IMR-90 (cell line): Measurements from ENCODE around the gene FCN1. TPM values are rescaled to one million over a fixed set of nuclear protein-coding genes. Genes with fewer than 3 reads are reported as not detected.

Experiments
- ATAC-seq: fragments of 200-7000 bp; cut with Tn5 transposase; 2 replicates; pipeline ENCODE4 v1.9.1; 2020; ENCODE audit warnings: low read depth, mild to moderate bottlenecking, moderate library complexity
- BruUV-seq: library from RNA; stranded (reverse); fragments of 400-500 nt; replicated peaks from 2 replicates; lab custom pipeline; 2021; lab: Mats Ljungman, UMichigan
- CTCF ChIA-PET: fragments of 300-600 bp; formaldehyde crosslinking; extraction: SDS; loops from one replicate; lab custom pipeline; 2021; ENCODE audit warnings: antibody characterized with exemption; lab: Yijun Ruan, JAX
- POLR2A ChIA-PET: fragments of 300-600 bp; sonication (Branson Sonifier 250); formaldehyde crosslinking; loops from one replicate; lab custom pipeline; 2022; ENCODE audit warnings: antibody characterized with exemption; ENCODE audit not compliant: unreplicated experiment; lab: Charles Lee
- DNase-seq: peaks from one replicate; pipeline ENCODE4 v3.0.0; 2013
- H2AFZ ChIP-seq: replicated peaks from 2 replicates; pipeline ENCODE3; 2013; ENCODE audit warnings: low read length, mild to moderate bottlenecking; ENCODE audit not compliant: poor library complexity
- H2AK5ac ChIP-seq: 2 replicates; pipeline ENCODE4 v1.6.1; 2013; ENCODE audit warnings: low read depth, low read length, inconsistent platforms
- H2AK9ac ChIP-seq: replicated peaks from 2 replicates; pipeline ENCODE3; 2013; ENCODE audit warnings: mild to moderate bottlenecking, low read depth, low read length, moderate library complexity; ENCODE audit not compliant: poor library complexity
- H2BK120ac ChIP-seq: 2 replicates; pipeline ENCODE4 v1.6.1; 2013; ENCODE audit warnings: low read depth, low read length, inconsistent platforms
- H2BK15ac ChIP-seq: 3 replicates; pipeline ENCODE4 v1.6.1; 2013; ENCODE audit warnings: low read depth, low read length, inconsistent platforms
- H2BK20ac ChIP-seq: 2 replicates; pipeline ENCODE4 v1.6.1; 2013; ENCODE audit warnings: low read depth, mild to moderate bottlenecking, inconsistent platforms, low read length, moderate library complexity
- H2BK5ac ChIP-seq: 2 replicates; pipeline ENCODE4 v1.6.1; 2013; ENCODE audit warnings: mild to moderate bottlenecking, low read depth, low read length, inconsistent platforms; ENCODE audit not compliant: poor library complexity, severe bottlenecking
- H3K14ac ChIP-seq: replicated peaks from 2 replicates; pipeline ENCODE4 v1.6.1; 2013; ENCODE audit warnings: low read depth, low read length, inconsistent platforms
- H3K18ac ChIP-seq: 2 replicates; pipeline ENCODE4 v1.6.1; 2013; ENCODE audit warnings: low read depth, low read length, control low read depth
- H3K23ac ChIP-seq: 2 replicates; pipeline ENCODE4 v1.6.1; 2013; ENCODE audit warnings: low read depth, low read length, inconsistent platforms
- H3K27ac ChIP-seq: 2 replicates; pipeline ENCODE4 v1.5.1; 2013; ENCODE audit warnings: mild to moderate bottlenecking, control low read depth, low read length; ENCODE audit not compliant: insufficient read depth
- H3K27me3 ChIP-seq: 2 replicates; pipeline ENCODE4 v1.6.1; 2013; ENCODE audit warnings: low read length; ENCODE audit not compliant: control insufficient read depth, insufficient read depth
- H3K36me3 ChIP-seq: 2 replicates; pipeline ENCODE4 v1.6.1; 2013; ENCODE audit warnings: low read length, mixed read lengths; ENCODE audit not compliant: control insufficient read depth, insufficient read depth
- H3K4ac ChIP-seq: 2 replicates; pipeline ENCODE4 v1.6.1; 2013; ENCODE audit warnings: low read depth, low read length, inconsistent platforms
- H3K4me1 ChIP-seq: 2 replicates; pipeline ENCODE4 v1.6.1; 2013; ENCODE audit warnings: low read length, mixed read lengths; ENCODE audit not compliant: control insufficient read depth, insufficient read depth
- H3K4me2 ChIP-seq: 2 replicates; pipeline ENCODE4 v1.6.1; 2013; ENCODE audit warnings: low read depth, mild to moderate bottlenecking, control low read depth, low read length, moderate library complexity
- H3K4me3 ChIP-seq: 2 replicates; pipeline ENCODE4 v1.5.1; 2013; ENCODE audit warnings: low read depth, mild to moderate bottlenecking, control low read depth, low read length, moderate library complexity; ENCODE audit not compliant: insufficient read depth
- H3K56ac ChIP-seq: 2 replicates; pipeline ENCODE4 v1.6.1; 2013; ENCODE audit warnings: low read length, inconsistent platforms; ENCODE audit not compliant: insufficient read depth; ENCODE audit errors: extremely low read depth
- H3K79me1 ChIP-seq, 2 experiments: 2 replicates each; pipeline ENCODE4 v1.6.1; 2013; ENCODE audit warnings: low read length in 2 of 2, inconsistent platforms in 1 of 2, low read depth in 1 of 2
- H3K9ac ChIP-seq: 2 replicates; pipeline ENCODE4 v1.6.1; 2013; ENCODE audit warnings: low read depth, low read length, control low read depth
- H3K9me1 ChIP-seq: 2 replicates; pipeline ENCODE4 v1.6.1; 2013; ENCODE audit warnings: low read length, inconsistent platforms; ENCODE audit not compliant: insufficient read depth
- H3K9me3 ChIP-seq: 2 replicates; pipeline ENCODE4 v1.6.1; 2013; ENCODE audit warnings: low read length; ENCODE audit not compliant: control insufficient read depth, insufficient read depth
- H4K20me1 ChIP-seq: 2 replicates; pipeline ENCODE4 v1.6.1; 2013; ENCODE audit warnings: low read length, inconsistent platforms; ENCODE audit not compliant: insufficient read depth
- H4K5ac ChIP-seq: 2 replicates; pipeline ENCODE4 v1.6.1; 2013; ENCODE audit warnings: mild to moderate bottlenecking, low read depth, low read length, control low read depth
- H4K8ac ChIP-seq, 2 experiments: 2 replicates each; pipeline ENCODE4 v1.6.1; 2013; ENCODE audit warnings: low read depth in 2 of 2, low read length in 2 of 2, control low read depth in 1 of 2, inconsistent platforms in 1 of 2
- H4K91ac ChIP-seq: 2 replicates; pipeline ENCODE4 v1.6.1; 2013; ENCODE audit warnings: low read depth, low read length, inconsistent platforms; ENCODE audit not compliant: insufficient read depth
- BHLHE40 ChIP-seq: fragments of 150-350 bp; IDR thresholded peaks from 2 replicates; pipeline ENCODE4 v1.6.1; 2016; ENCODE audit warnings: mild to moderate bottlenecking, low read depth, low read length
- CEBPB ChIP-seq: IDR thresholded peaks from 2 replicates; pipeline ENCODE4 v1.6.1; 2012; ENCODE audit warnings: low read depth, low read length, improper control_type of control experiment
- CHD1 ChIP-seq: IDR thresholded peaks from 2 replicates; pipeline ENCODE4 v1.6.1; 2012; ENCODE audit warnings: low read depth, low read length, improper control_type of control experiment
- ELK1 ChIP-seq: fragments of 150-350 bp; IDR thresholded peaks from 2 replicates; pipeline ENCODE4 v1.6.1; 2016; ENCODE audit warnings: low read depth, mild to moderate bottlenecking, low read length, moderate library complexity, borderline replicate concordance
- FOS ChIP-seq: fragments of 150-350 bp; IDR thresholded peaks from 2 replicates; pipeline ENCODE4 v1.6.1; 2016; ENCODE audit warnings: low read depth, low read length
- MAFK ChIP-seq: IDR thresholded peaks from 2 replicates; pipeline ENCODE4 v1.6.1; 2012; ENCODE audit warnings: low read depth, low read length, improper control_type of control experiment
- MAZ ChIP-seq: IDR thresholded peaks from 2 replicates; pipeline ENCODE4 v1.6.1; 2012; ENCODE audit warnings: low read depth, mild to moderate bottlenecking, low read length, improper control_type of control experiment, moderate library complexity, borderline replicate concordance
- MXI1 ChIP-seq: IDR thresholded peaks from 2 replicates; pipeline ENCODE4 v1.6.1; 2012; ENCODE audit warnings: low read depth, mild to moderate bottlenecking, low read length, moderate library complexity, borderline replicate concordance
- NFE2L2 ChIP-seq: fragments of 150-350 bp; IDR thresholded peaks from 2 replicates; pipeline ENCODE4 v1.6.1; 2016; ENCODE audit warnings: low read depth, mild to moderate bottlenecking, low read length
- POLR2A ChIP-seq: IDR thresholded peaks from 2 replicates; pipeline ENCODE4 v1.6.1; 2012; ENCODE audit warnings: mild to moderate bottlenecking, low read depth, low read length
- RAD21 ChIP-seq: IDR thresholded peaks from 2 replicates; pipeline ENCODE4 v1.6.1; 2012; ENCODE audit warnings: low read length, improper control_type of control experiment
- RCOR1 ChIP-seq: IDR thresholded peaks from 2 replicates; pipeline ENCODE4 v1.6.1; 2012; ENCODE audit warnings: mild to moderate bottlenecking, low read length, improper control_type of control experiment; ENCODE audit not compliant: insufficient replicate concordance
- RFX5 ChIP-seq: IDR thresholded peaks from 2 replicates; pipeline ENCODE4 v1.8.0; 2012; ENCODE audit warnings: low read depth, mild to moderate bottlenecking, low read length, moderate library complexity
- SMC3 ChIP-seq: fragments of 150-350 bp; IDR thresholded peaks from 2 replicates; pipeline ENCODE4 v1.6.1; 2016; ENCODE audit warnings: low read depth, mild to moderate bottlenecking, antibody characterized with exemption, low read length, moderate library complexity
- WGBS, 2 experiments: methylation state at CpG; one replicate each; pipeline versions ENCODE4 v1.1.5 to v1.1.7; 2013; ENCODE audit warnings: missing lambda C conversion rate in 2 of 2; ENCODE audit not compliant: insufficient read length in 1 of 2; ENCODE audit errors: extremely low coverage in 2 of 2; 5-methylcytosine and 5-hydroxymethylcytosine counted together
- dilution Hi-C: fragments of 300-500 bp; cut with HindIII; formaldehyde crosslinking; loops from one replicate; pipeline ENCODE4 v1.14.3; 2018; ENCODE audit warnings: low sequenced_read_pairs; ENCODE audit not compliant: unreplicated experiment
- in situ Hi-C: fragments of 300-500 bp; cut with MboI; formaldehyde crosslinking; loops from 3 replicates; pipeline ENCODE4 v1.14.3; 2019; ENCODE audit warnings: low sequenced_read_pairs, inconsistent platforms, mixed read lengths
- intact Hi-C: fragments of 100-400 bp; cut with micrococcal nuclease; formaldehyde crosslinking; loops from 2 replicates; pipeline ENCODE4 v1.10.0; 2022
- polyA plus RNA-seq, 3 experiments: library from polyadenylated mRNA; depleted of rRNA; stranded (reverse); fragments of >200 nt; gene quantifications; 2 replicates each; pipeline ENCODE4 v1.2.3, GENCODE V29; 2012; ENCODE audit warnings: low replicate concordance in 1 of 3
- total RNA-seq: library from RNA; depleted of rRNA; stranded (reverse); fragments of >200 nt; gene quantifications from 2 replicates; pipeline ENCODE4 v1.2.3, GENCODE V29; 2012
- TF ChIP-seq, protein P1 (sequence below): conservative IDR thresholded peaks from 2 replicates; pipeline ENCODE4 v1.5.1; 2012; ENCODE audit warnings: mild to moderate bottlenecking, low read depth, low read length, improper control_type of control experiment
- TF ChIP-seq, protein P2 (sequence below): fragments of 150-350 bp; IDR thresholded peaks from 2 replicates; pipeline ENCODE4 v1.6.1; 2017; ENCODE audit warnings: mild to moderate bottlenecking, antibody characterized with exemption, low read length, low read depth

FCN1 gene
- total and polyA plus RNA-seq, 2 of the 4 experiments (the other 2 are of a cell fraction): not detected

DNA sequence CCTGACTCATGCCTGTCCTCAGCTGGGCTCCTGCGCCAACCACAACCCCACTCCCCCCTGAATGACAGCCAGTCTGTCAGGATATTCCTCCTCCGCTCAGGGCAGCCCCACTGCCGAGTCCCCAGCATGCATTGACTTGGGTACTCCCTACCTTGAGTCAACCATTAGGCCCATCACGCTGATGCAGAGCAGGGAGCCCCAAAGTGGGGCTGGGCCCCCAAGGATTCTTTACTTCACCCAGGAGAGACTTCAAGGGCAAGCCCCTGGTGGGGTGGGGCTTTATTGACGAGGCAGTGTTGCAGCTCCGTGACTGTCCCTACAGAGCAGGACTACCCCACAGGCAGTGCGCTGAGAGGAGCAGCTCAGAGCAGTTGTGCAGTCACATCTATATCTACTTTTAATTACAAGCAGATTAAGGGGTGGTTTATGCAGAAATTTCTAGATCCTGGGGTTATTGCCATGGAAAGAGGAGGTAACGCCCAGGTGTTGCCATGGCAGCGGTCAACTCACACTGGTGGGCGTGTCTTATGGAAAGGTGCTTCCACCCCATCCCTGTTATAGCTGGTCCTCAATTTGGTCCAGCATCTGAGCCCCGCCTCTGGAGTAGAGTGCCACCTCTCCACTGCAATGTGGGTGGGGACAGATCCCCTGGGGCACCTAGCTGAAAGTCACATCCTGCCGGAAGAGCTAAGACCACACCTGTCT lies 32.1 kb upstream of the FCN1 start:
- no peaks in the 10 kb centered on the region for H3K9me3 ChIP-seq
- H2BK15ac ChIP-seq: no peak overlapping the region
- no peak overlapping the region for H3K4me3 ChIP-seq
- H3K56ac ChIP-seq: no peak overlapping the region
- no peak overlapping the region for H2AK9ac ChIP-seq
- H3K27ac ChIP-seq: no peak overlapping the region
- H3K4ac ChIP-seq: no peak overlapping the region
- no peaks in the 10 kb centered on the region for H3K4me1 ChIP-seq
- ChIA-PET POLR2A (no interaction called here), CTCF (no interaction called here)
- no peak overlapping the region for H3K18ac ChIP-seq
- no peaks in the 10 kb centered on the region; the same call in 1 of the 2 replicates for H3K9me1 ChIP-seq
- no peak overlapping the region for H4K8ac ChIP-seq
- H3K4me2 ChIP-seq: no peak overlapping the region
- no peak overlapping the region for H3K9ac ChIP-seq
- H2BK120ac ChIP-seq: no peak overlapping the region
- WGBS, 2 experiments: no CpG with 5 or more reads among the region's 12 CpGs
- no peak overlapping the region for H4K5ac ChIP-seq
- intact Hi-C loops (no loop called here), dilution Hi-C loops (no loop called here), in situ Hi-C loops (no loop called here)
- H3K23ac ChIP-seq: no peak overlapping the region
- no peaks in the 10 kb centered on the region for H3K79me1 ChIP-seq
- H2BK20ac ChIP-seq: no peak overlapping the region
- ATAC-seq: no peak
- H3K27me3 ChIP-seq: peaks cover 11% of the 10 kb centered on the region; the same call in 1 of the 2 replicates
- no peak overlapping the region for H4K91ac ChIP-seq
- no peak for DNase-seq
- H2BK5ac ChIP-seq: no peak overlapping the region
- no TSS peak for BruUV-seq
- H3K14ac ChIP-seq: no peak overlapping the region
- no peak overlapping the region for H2AK5ac ChIP-seq
- TF ChIP-seq NFE2L2 (no peak), RCOR1 (no peak), MAFK (no peak), BHLHE40 (no peak), CEBPB (no peak), POLR2A (no peak), FOS (no peak), MAZ (no peak), CHD1 (no peak), RFX5 (no peak), RAD21 (no peak), SMC3 (no peak), ELK1 (no peak), MXI1 (no peak)
- TF ChIP-seq, protein P1, sequence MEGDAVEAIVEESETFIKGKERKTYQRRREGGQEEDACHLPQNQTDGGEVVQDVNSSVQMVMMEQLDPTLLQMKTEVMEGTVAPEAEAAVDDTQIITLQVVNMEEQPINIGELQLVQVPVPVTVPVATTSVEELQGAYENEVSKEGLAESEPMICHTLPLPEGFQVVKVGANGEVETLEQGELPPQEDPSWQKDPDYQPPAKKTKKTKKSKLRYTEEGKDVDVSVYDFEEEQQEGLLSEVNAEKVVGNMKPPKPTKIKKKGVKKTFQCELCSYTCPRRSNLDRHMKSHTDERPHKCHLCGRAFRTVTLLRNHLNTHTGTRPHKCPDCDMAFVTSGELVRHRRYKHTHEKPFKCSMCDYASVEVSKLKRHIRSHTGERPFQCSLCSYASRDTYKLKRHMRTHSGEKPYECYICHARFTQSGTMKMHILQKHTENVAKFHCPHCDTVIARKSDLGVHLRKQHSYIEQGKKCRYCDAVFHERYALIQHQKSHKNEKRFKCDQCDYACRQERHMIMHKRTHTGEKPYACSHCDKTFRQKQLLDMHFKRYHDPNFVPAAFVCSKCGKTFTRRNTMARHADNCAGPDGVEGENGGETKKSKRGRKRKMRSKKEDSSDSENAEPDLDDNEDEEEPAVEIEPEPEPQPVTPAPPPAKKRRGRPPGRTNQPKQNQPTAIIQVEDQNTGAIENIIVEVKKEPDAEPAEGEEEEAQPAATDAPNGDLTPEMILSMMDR: no peak
- TF ChIP-seq, protein P2, sequence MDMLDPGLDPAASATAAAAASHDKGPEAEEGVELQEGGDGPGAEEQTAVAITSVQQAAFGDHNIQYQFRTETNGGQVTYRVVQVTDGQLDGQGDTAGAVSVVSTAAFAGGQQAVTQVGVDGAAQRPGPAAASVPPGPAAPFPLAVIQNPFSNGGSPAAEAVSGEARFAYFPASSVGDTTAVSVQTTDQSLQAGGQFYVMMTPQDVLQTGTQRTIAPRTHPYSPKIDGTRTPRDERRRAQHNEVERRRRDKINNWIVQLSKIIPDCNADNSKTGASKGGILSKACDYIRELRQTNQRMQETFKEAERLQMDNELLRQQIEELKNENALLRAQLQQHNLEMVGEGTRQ: no peak
- H4K20me1 ChIP-seq: no peaks in the 10 kb centered on the region
- no peaks in the 10 kb centered on the region for H3K36me3 ChIP-seq
- H2AFZ ChIP-seq: no peak overlapping the region
